HG03066 (cell line): ENCODE data around the gene SLC18B1.
"Not testable (repeated sequence)": the region's sequence is repeated elsewhere in the genome, so short reads cannot be mapped to it uniquely, and the experiment has no call there.

Source experiments
- ATAC-seq: cut with Tn5 transposase; IDR thresholded peaks from one replicate; pipeline ENCODE4 v1.9.1; 2021; ENCODE audit warnings: low read depth; ENCODE audit not compliant: unreplicated experiment

SLC18B1 gene

DNA sequence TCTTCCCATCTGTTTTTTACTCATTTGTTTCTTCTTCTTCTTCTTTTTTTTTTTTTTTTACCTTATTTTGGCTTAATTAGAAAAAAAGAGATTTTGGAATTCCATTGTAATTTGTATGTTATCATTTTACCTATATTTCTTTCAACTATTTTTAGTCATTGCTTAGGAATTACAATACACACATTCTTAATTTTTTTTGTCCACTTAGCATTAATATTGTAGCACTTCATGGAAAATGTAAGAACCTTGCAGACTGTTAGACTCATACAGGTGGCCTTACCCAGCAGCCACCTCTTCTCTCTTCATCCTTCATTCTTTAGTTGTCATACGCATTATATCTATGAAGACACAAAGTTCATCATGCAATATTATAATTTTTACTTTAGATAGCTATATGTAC, 5.8 kb upstream of the SLC18B1 start:
- no peak for ATAC-seq

DNA sequence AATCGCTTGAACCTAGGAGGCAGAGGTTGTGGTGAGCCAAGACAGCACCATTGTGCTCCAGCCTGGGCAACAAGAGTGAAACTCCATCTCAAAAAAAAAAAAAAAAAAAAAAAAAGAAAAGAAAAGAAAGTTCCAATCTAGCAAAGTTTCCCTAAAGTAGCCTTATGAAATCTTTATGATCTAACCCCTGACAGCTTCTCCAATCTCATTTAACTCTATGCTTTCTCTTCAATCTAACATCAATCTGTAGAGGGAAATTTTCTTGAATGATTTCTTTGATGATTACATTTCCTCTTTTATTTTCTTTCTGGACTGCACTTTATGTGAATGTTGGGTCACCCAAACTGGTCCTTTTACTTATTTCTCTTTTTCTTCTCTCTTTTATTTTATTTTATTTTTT, 2.2 kb upstream of the SLC18B1 start:
- ATAC-seq = no peak

DNA sequence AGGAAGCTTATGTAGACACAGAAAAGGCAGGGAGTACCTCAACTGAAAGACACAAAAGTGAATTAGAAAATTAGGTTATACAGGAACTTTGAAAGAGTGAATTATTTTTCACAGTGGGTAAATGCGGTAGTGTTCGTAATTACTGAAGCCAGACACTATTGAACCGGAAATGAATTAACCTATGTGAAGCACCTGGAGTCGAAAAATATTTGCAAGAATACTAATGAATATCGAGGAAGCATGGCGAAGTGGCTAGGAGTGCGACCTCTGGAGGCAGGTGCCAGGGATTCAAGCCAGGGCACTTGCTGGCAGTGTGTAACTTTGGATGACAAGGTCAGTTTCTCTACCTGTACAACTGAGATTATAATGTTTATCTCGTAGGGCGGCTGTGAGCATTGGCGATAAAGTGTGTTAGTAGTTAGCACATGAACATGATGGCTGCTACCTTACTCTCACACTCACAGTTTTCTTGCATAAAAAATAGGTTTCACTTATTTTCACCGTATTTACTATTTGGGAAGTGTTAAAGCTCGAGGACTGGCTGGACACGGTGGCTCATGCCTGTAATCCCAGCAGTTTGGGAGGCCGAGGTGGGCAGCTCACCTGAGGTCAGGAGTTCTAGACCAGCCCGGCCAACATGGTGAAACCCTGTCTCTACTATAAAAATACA, 567 bp upstream of the SLC18B1 start:
- peak; percentile 85 for ATAC-seq

DNA sequence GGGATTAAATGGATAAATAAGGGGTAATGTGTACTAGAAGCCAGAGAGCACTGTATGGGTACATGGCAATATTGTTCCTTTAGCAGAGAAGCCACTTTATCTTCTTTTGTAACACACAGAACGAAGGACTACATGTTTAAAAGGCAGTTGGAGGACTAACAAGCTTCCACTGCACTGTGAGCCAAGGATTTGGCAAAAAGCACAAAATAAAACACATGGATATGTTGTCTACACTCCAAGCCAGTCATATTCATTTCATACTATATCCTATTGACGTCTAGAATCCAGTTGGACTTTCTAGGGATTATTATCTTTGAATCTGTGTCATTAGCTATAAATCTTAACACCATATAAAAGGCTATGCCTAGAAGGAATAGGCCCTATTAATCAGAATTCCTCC, 3.0 kb downstream of the SLC18B1 start:
- no peak for ATAC-seq

DNA sequence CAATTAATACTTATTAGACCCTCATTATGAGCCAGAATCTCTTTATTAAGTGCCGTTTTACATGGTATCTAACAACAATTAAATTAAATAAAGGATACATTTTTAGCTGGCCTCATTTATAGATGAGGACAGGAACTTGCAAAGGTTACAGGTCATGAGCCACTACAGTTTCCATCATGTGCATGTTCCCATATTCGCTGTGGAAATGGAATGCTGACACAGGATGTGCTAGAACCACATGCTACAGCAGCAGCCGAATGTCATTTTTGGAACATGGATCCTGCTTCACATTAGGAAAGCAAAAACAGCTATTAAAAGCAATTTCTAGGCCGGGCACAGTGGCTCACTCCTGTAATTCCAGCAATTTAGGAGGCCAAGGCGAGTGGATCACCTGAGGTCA, 5.9 kb downstream of the SLC18B1 start:
- no peak for ATAC-seq

DNA sequence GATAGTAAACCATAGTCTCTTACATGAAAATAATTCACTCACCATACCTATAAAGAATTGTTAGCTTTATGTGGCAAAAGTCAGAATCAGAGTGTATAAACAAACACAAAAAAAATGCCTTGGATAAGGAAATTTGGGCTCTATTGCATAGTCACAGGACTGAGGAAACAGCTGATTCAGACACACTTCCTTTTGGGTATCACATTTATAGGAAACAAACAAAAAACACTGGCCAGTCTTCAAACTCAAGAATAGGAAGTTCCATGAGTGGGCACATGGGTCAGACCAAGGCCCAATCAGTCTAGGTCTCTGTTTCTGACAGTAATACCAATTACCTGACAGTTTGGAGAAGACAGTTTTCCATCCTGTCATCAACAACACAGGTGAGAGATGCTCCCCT, 8.0 kb downstream of the SLC18B1 start:
- no peak for ATAC-seq

DNA sequence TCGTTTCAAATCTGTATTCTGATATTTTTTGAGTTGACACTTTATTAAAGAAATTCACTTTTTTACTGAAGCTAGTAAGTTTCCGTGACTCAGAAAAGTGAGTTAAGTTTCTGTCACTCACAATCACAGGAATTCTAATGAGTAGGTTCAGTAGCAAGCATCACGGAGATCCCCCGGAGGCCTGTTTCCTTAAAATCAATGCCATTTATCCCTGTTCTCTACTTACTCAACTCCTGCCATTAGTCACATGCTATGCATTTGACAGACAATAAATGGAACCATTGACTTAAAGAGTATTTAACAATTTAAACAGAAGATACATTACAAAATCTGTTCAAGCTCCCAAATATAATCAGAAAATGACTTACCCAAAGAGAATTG, 9.1 kb downstream of the SLC18B1 start:
- ATAC-seq = no peak

DNA sequence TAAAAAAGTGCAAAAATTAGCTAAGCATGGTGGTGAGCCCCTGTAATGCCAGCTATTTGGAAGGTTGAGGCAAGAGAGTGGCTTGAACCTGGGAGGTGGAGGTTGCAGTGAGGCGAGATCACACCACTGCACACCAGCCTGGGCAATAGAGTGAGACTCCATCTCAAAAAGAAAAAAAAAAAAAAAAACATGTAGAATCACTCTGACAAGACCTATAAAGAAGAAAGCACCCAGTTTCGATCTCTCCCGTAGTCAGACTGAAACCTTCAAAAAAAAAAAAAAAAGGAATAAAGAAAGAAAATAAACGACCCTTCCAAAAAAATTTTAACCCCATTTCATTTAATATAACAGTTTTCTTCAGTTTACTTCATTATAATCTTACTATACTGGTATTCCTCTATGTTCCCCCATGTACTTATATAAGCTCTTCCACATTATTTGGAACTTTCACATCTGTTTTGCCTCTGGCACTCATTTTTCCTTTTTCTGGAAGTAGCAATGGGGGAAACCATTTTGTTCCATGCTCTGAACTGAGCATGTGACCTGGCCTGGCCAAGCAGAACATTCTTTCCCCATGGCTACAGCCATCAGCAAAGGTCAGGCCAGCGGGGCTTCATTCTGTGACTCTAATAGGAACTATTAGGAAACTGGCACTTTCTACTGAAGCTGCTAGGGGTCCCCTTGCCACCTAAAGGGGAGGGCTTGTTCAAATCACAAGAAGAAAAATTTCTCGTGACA, 9.6 kb downstream of the SLC18B1 start:
- no peak for ATAC-seq

DNA sequence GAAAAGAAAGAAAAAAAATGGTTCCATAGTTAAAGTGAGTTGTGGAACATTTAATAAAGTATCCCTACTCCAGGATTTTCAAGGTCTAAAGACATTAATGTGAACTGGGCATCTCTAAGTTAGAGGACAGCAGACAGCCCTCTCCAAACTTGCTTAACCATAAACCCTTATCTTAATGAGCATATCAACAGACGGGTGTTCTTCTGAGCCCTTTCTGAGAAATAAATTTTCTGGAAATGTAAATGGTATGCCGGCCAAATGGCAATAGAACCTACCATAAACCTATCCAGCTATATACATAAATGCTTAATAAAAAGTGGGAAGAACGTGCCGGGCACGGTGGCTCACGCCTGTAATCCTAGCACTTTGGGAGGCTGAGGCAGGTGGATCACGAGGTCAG, 12.5 kb downstream of the SLC18B1 start:
- ATAC-seq = no peak

DNA sequence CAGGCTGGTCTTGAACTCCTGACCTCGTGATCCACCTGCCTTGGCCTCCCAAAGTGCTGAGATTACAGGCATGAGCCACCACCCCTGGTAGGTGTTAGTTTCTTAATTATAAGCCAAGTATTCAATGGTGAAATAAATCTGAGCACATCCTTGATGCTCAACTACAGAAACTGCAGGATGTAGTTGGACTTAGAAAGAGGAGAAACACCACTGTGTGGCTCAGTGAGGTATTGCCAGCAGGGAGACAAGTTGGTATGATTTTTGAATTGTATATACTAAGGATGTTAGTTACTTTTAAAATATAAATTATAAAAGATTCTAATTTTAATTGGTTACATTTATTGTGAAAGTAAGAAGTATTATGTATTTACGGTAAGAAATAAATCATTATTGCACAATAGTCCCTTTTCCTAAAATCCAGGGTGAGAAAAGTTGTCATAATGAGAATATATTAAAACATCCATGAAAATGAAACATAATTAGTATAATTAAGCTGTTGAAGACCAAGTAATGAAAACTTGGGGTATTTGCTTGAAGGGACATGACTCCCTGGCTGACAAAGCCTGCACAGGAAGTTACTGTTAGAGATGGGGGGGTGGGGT, 17.6 kb downstream of the SLC18B1 start:
- no peak for ATAC-seq

DNA sequence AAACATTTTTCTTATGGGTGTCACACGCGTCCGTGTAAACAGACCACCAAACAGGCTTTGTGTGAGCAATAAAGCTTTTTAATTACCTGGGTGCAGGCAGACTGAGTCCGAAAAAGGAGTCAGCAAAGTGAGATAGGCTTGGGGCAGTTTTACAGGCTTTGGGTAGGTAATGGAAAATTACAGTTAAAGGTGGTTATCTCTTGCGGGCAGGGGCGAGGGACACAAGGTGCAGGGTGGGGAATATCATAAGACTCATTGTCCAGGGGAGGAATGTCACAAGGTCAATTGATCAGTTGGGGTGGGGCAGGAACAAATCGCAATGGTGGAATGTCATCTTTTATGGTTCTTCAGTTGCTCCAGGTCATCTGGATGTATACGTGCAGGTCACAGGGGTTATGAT, 20.6 kb downstream of the SLC18B1 start:
- ATAC-seq = not testable (repeated sequence)

DNA sequence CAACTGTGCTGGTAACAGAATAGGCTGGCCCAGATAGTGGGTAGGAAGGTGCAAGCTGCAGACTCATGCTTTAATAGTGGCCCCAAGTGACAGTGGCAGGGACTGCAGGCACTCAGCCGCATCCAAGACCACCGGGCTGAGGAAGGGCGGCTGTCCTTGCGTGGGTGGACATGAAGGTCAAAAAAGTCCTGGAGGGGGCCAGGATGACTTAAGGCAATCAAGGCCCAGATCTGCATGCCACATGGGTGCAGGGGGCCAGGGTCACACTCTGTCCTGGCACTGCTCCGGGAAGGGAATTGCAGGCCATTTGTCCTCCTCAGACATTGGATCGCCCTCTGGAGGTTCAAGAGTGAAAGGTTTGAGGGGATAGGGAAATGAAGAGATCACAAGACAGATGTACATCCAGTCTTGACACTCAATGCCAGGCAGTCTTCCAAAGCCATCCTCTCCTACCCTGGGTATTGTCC, 30.4 kb downstream of the SLC18B1 start:
- ATAC-seq = peak; percentile 84

DNA sequence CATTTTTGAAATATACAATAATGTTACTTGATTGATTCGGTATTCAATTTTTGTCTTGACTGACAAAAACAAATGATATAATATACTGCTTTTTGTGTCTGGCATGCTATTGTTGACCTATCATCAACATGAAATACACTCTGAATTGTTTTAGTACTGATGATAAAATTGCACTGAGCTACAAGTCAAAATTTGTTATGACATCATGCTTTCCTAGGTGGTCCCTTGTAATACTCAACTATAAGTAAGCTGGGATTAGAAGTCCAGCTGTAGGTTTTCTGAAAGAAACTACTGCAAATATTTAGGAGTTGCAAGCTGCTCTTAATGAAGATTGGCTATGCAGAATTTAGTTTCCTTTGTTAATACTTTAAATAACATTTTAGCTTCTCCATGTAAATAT, 32.9 kb downstream of the SLC18B1 start:
- ATAC-seq = no peak

DNA sequence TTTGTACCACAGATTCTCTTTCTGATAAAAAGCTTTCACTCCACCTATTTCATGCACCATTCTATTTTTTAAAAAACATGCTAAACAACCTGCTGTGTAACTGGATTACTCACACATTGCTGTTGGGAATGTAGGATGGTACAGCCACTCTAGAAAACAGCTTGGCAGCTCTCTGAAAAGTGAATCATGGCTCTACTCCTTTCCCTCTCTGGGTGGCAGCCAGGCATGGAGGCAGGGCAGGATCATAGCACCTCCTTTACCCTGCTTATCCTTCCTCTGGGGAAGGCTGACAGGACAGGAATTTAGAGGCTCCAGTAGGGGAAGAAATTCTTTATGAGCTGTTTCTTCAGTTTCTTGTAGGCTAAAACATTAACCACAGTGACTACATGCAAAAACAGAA, 34.1 kb downstream of the SLC18B1 start:
- ATAC-seq = no peak

DNA sequence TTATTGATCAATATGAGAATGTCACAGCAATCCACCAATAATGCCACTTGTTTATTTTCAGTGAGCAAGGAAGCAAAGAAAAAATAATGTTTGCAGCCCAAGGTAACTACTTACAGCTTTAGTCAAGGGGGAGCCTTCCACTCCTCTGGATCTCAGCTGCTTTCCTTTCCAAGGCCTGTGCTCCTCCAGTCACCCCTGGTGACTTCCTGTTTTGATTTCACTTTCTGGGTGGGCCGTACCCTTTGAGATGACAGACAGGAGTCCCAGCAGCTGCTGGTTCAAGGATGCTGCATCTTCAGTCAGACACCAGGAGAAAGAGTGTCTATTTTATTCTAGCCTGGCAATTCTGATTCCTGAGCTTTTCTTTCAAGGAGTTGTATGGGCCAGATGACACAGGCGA, 35.2 kb downstream of the SLC18B1 start:
- ATAC-seq = peak; percentile 88

DNA sequence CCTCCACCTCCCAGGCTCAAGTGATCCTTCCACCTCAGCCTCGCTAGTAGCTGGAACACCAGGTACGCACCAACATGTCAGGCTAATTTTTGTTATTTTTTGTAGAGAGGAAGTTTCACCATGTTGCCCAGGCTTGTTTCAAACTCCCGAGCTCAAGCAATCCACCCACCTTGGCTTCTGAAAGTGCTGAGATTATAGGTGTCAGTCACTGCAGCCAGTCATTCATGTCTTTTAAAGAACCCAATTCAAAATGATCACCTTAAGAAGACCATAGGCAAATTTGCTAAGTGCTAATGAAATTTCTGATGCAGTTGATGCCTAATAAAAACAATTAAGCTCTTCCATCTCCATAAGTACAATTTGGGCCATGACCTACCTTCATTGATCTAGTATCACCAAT, 38.2 kb downstream of the SLC18B1 start:
- no peak for ATAC-seq

DNA sequence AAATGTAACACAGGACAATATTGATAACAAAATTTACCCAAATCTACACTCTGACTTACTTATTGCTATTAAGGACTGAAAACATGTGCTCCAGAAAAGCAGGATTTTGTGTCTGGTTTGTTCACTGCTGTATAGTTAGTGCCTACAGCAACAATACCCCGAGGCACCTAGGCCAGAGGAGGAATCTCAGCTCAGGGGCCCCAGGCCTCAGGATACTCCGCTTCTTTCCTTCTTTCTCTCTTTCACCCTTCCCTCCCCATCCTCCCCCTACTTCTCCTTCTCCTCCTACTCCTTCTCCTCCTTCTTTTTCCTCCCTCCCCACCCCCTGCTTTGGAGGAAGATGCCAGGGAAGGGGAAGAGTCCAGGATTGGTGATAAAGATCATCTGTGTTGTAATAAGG, 39.7 kb downstream of the SLC18B1 start:
- no peak for ATAC-seq

DNA sequence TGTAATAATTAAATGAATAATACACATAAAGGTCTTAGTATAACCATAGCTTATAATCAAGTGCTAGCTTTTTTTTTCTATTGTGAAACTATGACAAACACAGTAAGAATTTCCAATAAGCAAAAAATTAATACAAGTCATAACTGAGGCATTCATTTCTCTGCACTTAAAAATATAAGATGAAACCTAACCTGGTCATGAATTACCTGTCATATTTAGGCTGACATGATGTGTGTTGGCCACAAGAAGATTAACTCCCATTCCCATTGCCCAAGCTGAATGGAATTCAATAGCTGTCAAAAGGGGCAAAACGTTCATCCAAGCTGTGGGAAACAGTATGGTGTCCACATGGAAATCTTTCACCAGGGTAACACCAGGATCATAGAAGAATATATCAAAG, 46.2 kb downstream of the SLC18B1 start:
- ATAC-seq = no peak

DNA sequence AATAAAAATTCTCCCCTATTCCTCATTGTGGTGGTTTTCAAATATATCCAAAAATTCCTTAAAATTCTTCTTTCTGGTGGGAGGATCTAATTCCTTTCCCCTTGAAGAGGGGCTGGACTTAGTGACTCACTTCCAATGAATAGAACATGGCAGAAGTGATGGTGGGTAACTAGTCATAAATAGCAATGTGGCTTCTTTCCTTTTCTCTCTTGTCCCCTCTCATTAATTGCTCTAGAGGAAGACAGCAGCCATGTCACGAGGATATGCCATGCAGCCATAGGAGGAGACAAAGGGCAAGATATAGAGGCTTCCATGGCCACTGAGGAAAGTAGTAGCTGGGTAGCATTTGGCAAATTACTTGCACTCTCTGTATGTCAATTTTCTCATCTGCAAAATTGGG, 46.6 kb downstream of the SLC18B1 start:
- ATAC-seq = no peak

DNA sequence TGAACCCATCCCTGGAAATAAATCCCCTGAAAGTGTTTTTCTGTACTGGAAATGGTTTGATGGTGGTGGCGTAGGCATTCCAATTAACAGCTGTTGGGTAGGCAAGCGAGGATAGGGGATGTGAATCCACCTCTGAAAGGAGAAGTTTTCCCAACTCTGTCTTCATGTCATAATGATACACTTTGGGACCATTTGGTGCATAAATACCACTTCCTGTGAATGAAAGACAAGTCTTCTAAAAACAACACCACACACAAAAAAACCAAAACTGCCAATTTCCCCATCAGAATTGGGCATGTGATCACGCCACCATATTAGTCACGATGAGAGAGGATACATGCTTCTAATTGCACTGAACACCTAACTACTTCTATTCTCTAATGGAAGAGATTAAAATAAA, 47.1 kb downstream of the SLC18B1 start:
- peak; percentile 17 for ATAC-seq

DNA sequence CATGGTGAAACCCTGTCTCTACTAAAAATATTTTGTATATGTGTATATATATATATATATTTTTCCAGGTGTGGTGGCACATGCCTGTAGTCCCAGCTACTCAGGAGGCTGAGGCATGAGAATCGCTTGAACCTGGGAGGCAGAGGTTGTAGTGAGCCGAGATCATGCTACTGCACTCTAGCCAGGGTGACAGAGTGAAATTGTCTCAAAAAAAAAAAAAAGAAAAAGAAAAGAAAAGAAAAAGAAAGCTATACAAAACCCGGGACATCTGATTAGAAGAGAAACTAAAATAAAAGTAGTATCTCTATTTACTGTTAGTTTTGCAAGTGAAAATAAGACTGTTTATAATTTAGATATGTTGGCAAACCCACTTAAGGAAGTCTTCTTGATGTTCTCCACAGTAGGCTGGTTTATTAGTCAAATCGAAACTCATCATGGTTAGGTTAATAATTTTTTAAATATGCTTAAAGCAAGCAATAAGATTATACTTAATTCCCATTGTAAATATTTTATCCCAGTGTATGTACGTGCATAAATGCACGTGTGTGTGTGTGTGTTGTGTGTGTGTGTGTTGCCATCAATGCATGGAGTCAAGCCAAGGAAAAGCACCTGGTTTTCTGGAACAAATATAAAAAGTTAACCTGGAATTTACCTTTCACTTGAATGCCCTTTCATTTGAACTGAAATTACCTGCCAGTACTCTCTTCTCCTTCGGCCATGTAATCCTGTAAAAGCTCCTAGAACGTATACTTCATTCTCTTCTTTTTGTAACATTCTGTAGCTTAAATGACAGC, 47.8 kb downstream of the SLC18B1 start:
- peak; percentile 87 for ATAC-seq
